Mesenchymal stem cell (in vitro differentiated cells and primary cell): ENCODE measurements around the gene IL16.

Experiments
- DNase-seq: peaks from one replicate; pipeline ENCODE4 v3.0.0-alpha.2; 2013
- H2AFZ ChIP-seq: one replicate; pipeline ENCODE4 v1.6.1; 2013; ENCODE audit warnings: low read depth, mild to moderate bottlenecking, control low read depth, inconsistent platforms, low read length, moderate library complexity
- H2AK5ac ChIP-seq: 2 replicates; pipeline ENCODE4 v1.6.1; 2013; ENCODE audit warnings: low read length, moderate library complexity, mild to moderate bottlenecking, inconsistent platforms; ENCODE audit not compliant: severe bottlenecking
- H2BK120ac ChIP-seq: one replicate; pipeline ENCODE4 v1.6.1; 2013; ENCODE audit warnings: low read depth, mild to moderate bottlenecking, inconsistent platforms, low read length, moderate library complexity
- H2BK12ac ChIP-seq, 2 experiments: one replicate each; pipeline ENCODE4 v1.6.1; 2013; ENCODE audit warnings: inconsistent platforms in 2 of 2, low read length in 2 of 2, mild to moderate bottlenecking in 2 of 2, moderate library complexity in 2 of 2, control low read depth in 1 of 2
- H2BK15ac ChIP-seq: one replicate; pipeline ENCODE4 v1.6.1; 2013; ENCODE audit warnings: mild to moderate bottlenecking, low read depth, inconsistent platforms; ENCODE audit not compliant: poor library complexity, severe bottlenecking
- H2BK5ac ChIP-seq: 2 replicates; pipeline ENCODE4 v1.6.1; 2013; ENCODE audit warnings: low read depth, mild to moderate bottlenecking, low read length, control low read depth, inconsistent platforms; ENCODE audit not compliant: poor library complexity, severe bottlenecking
- H3K14ac ChIP-seq, 2 experiments: one replicate each; pipeline ENCODE4 v1.6.1; 2013; ENCODE audit warnings: inconsistent platforms in 2 of 2, low read length in 2 of 2, control low read depth in 1 of 2, mild to moderate bottlenecking in 1 of 2, moderate library complexity in 1 of 2
- H3K18ac ChIP-seq, 2 experiments: one replicate each; pipeline ENCODE4 v1.6.1; 2013; ENCODE audit warnings: inconsistent platforms in 2 of 2, low read length in 2 of 2, control low read depth in 1 of 2, low read depth in 1 of 2, mild to moderate bottlenecking in 1 of 2
- H3K23ac ChIP-seq, 2 experiments: one replicate each; pipeline ENCODE4 v1.6.1; 2013; ENCODE audit warnings: inconsistent platforms in 2 of 2, low read length in 2 of 2, mild to moderate bottlenecking in 2 of 2, moderate library complexity in 2 of 2, control low read depth in 1 of 2
- H3K27ac ChIP-seq: 2 replicates; pipeline ENCODE4 v1.5.1; 2013; ENCODE audit warnings: mild to moderate bottlenecking, moderate library complexity, low read length, control low read depth, inconsistent platforms; ENCODE audit not compliant: poor library complexity, severe bottlenecking
- H3K27me3 ChIP-seq, 2 experiments: 2 replicates each; pipeline versions ENCODE4 v1.6.1 to v1.7.0; 2013; ENCODE audit warnings: low read length in 2 of 2, mild to moderate bottlenecking in 2 of 2, moderate library complexity in 2 of 2, control low read depth in 1 of 2, inconsistent platforms in 1 of 2; ENCODE audit not compliant: control insufficient read depth in 1 of 2, insufficient read depth in 1 of 2
- H3K36me3 ChIP-seq, 2 experiments: 2 replicates each; pipeline versions ENCODE4 v1.6.1 to v1.7.0; 2013; ENCODE audit warnings: low read length in 2 of 2, control low read depth in 1 of 2, inconsistent platforms in 1 of 2, low read depth in 1 of 2, mild to moderate bottlenecking in 1 of 2; ENCODE audit not compliant: insufficient read depth in 2 of 2, control insufficient read depth in 1 of 2
- H3K4ac ChIP-seq, 2 experiments: one replicate each; pipeline ENCODE4 v1.6.1; 2013; ENCODE audit warnings: inconsistent platforms in 2 of 2, low read length in 2 of 2, mild to moderate bottlenecking in 2 of 2, moderate library complexity in 2 of 2, control low read depth in 1 of 2, low read depth in 1 of 2
- H3K4me1 ChIP-seq: 2 replicates; pipeline ENCODE4 v1.6.1; 2013; ENCODE audit warnings: low read depth, low read length, control low read depth; ENCODE audit not compliant: control insufficient read depth, insufficient read depth
- H3K4me2 ChIP-seq: 2 replicates; pipeline ENCODE4 v1.6.1; 2013; ENCODE audit warnings: low read length, mild to moderate bottlenecking, inconsistent platforms; ENCODE audit not compliant: poor library complexity, severe bottlenecking
- H3K4me3 ChIP-seq, 2 experiments: 2 replicates each; pipeline versions ENCODE4 v1.5.1 to v1.7.0; 2013; ENCODE audit warnings: low read length in 2 of 2, mild to moderate bottlenecking in 2 of 2, control low read depth in 1 of 2, low read depth in 1 of 2; ENCODE audit not compliant: insufficient read depth in 1 of 2
- H3K79me1 ChIP-seq: replicated peaks from 2 replicates; pipeline ENCODE4 v1.6.1; 2013; ENCODE audit warnings: mild to moderate bottlenecking, control low read depth, low read length, inconsistent platforms; ENCODE audit not compliant: poor library complexity, severe bottlenecking
- H3K9ac ChIP-seq: 2 replicates; pipeline ENCODE4 v1.7.0; 2013; ENCODE audit warnings: mild to moderate bottlenecking, low read length, moderate library complexity
- H3K9me3 ChIP-seq: 2 replicates; pipeline ENCODE4 v1.7.0; 2013; ENCODE audit warnings: mild to moderate bottlenecking, low read length; ENCODE audit not compliant: control insufficient read depth
- H4K8ac ChIP-seq: one replicate; pipeline ENCODE4 v1.6.1; 2013; ENCODE audit warnings: inconsistent platforms, mild to moderate bottlenecking, low read length, moderate library complexity
- H4K91ac ChIP-seq: one replicate; pipeline ENCODE4 v1.6.1; 2013; ENCODE audit warnings: mild to moderate bottlenecking, low read length, inconsistent platforms
- WGBS: methylation state at CpG from one replicate; pipeline ENCODE4 v1.1.7; 2013; ENCODE audit warnings: mixed read lengths; 5-methylcytosine and 5-hydroxymethylcytosine counted together

Gene IL16

GRCh38 chr15:81294516-81294880 is 97.8 kb downstream of the IL16 start:
- Histone ChIP-seq H3K27me3 (peaks cover 0 to 78% of the 10 kb centered on the region in 2 experiments), H3K18ac (no peak overlapping the region), H3K9ac (no peak overlapping the region), H2BK120ac (no peak overlapping the region), H3K14ac (no peak overlapping the region), H2BK5ac (no peak overlapping the region), H3K27ac (no peak overlapping the region), H3K4me2 (no peak overlapping the region), H3K9me3 (no peaks in the 10 kb centered on the region), H3K4me1 (peaks cover 5% of the 10 kb centered on the region), H2AK5ac (no peak overlapping the region), H2AFZ (no peak overlapping the region), H2BK12ac (no peak overlapping the region), H3K4me3 (no peak overlapping the region), H3K36me3 (peaks cover 0 to 4% of the 10 kb centered on the region in 2 experiments), H4K8ac (no peak overlapping the region), H3K79me1 (no peaks in the 10 kb centered on the region), H2BK15ac (no peak overlapping the region), H4K91ac (no peak overlapping the region), H3K4ac (no peak overlapping the region), H3K23ac (no peak overlapping the region)
- WGBS: 62% methylated on average over 6 of the region's 6 CpGs
- no peak for DNase-seq

- H3K4me1 ChIP-seq: peaks cover 5% of the 10 kb centered on the region
- H4K91ac ChIP-seq: no peak overlapping the region
- no peak overlapping the region for H3K18ac ChIP-seq
- no peak overlapping the region for H2AFZ ChIP-seq
- no peak overlapping the region for H2BK5ac ChIP-seq
- no peak overlapping the region for H3K4me2 ChIP-seq
- H3K79me1 ChIP-seq: no peaks in the 10 kb centered on the region
- no peak overlapping the region for H3K27ac ChIP-seq
- no peak overlapping the region for H2BK12ac ChIP-seq
- H3K9ac ChIP-seq: no peak overlapping the region
- no peak overlapping the region for H2BK120ac ChIP-seq
- no peak overlapping the region for H4K8ac ChIP-seq
- H2BK15ac ChIP-seq: no peak overlapping the region
- WGBS: 83% methylated on average over 5 of the region's 5 CpGs
- no peak overlapping the region for H3K4ac ChIP-seq
- no peak overlapping the region for H3K14ac ChIP-seq
- no peak overlapping the region for H2AK5ac ChIP-seq
- H3K23ac ChIP-seq: no peak overlapping the region
- H3K4me3 ChIP-seq: no peak overlapping the region
- no peaks in the 10 kb centered on the region for H3K9me3 ChIP-seq
- peaks cover 0 to 84% of the 10 kb centered on the region in 2 experiments for H3K27me3 ChIP-seq
- H3K36me3 ChIP-seq: peaks cover 0 to 4% of the 10 kb centered on the region in 2 experiments
- DNase-seq: no peak
Measured at GRCh38 chr15:81295486-81296121, 98.9 kb downstream of the IL16 start.

GRCh38 chr15:81296186-81296585 is 99.5 kb downstream of the IL16 start:
- H3K4me1 ChIP-seq: peaks cover 5% of the 10 kb centered on the region
- H2BK12ac ChIP-seq: no peak overlapping the region
- no peak overlapping the region for H4K8ac ChIP-seq
- no peak for DNase-seq
- no peak overlapping the region for H3K4me2 ChIP-seq
- no peak overlapping the region for H2BK15ac ChIP-seq
- H3K4me3 ChIP-seq: no peak overlapping the region
- no peak overlapping the region for H3K4ac ChIP-seq
- no peak overlapping the region for H3K14ac ChIP-seq
- WGBS: 85% methylated on average over 2 of the region's 2 CpGs
- no peak overlapping the region for H4K91ac ChIP-seq
- H3K79me1 ChIP-seq: no peaks in the 10 kb centered on the region
- H3K23ac ChIP-seq: no peak overlapping the region
- peaks cover 0 to 89% of the 10 kb centered on the region in 2 experiments for H3K27me3 ChIP-seq
- no peak overlapping the region for H2AK5ac ChIP-seq
- H3K9ac ChIP-seq: no peak overlapping the region
- no peak overlapping the region for H2BK5ac ChIP-seq
- H3K36me3 ChIP-seq: peaks cover 0 to 4% of the 10 kb centered on the region in 2 experiments
- no peaks in the 10 kb centered on the region for H3K9me3 ChIP-seq
- no peak overlapping the region for H2BK120ac ChIP-seq
- H3K27ac ChIP-seq: no peak overlapping the region
- H3K18ac ChIP-seq: no peak overlapping the region
- H2AFZ ChIP-seq: no peak overlapping the region

- H2BK5ac ChIP-seq: no peak overlapping the region
- H3K27me3 ChIP-seq: peaks cover 0 to 89% of the 10 kb centered on the region in 2 experiments
- no peak overlapping the region for H2BK120ac ChIP-seq
- H3K14ac ChIP-seq: no peak overlapping the region
- no peak overlapping the region for H2AK5ac ChIP-seq
- peaks cover 0 to 8% of the 10 kb centered on the region in 2 experiments for H3K36me3 ChIP-seq
- no peak overlapping the region for H3K9ac ChIP-seq
- H3K4ac ChIP-seq: no peak overlapping the region
- H2BK12ac ChIP-seq: no peak overlapping the region
- no peak overlapping the region for H4K91ac ChIP-seq
- H3K4me2 ChIP-seq: peak overlapping the region; percentile 21
- H3K79me1 ChIP-seq: no peaks in the 10 kb centered on the region
- no peak overlapping the region for H3K18ac ChIP-seq
- H3K23ac ChIP-seq: no peak overlapping the region
- 46% methylated on average over 11 of the region's 11 CpGs for WGBS
- no peak overlapping the region for H3K4me3 ChIP-seq
- H2BK15ac ChIP-seq: no peak overlapping the region
- H3K9me3 ChIP-seq: no peaks in the 10 kb centered on the region
- peak; percentile 4 for DNase-seq
- no peak overlapping the region for H3K27ac ChIP-seq
- peak overlapping the region; percentile 8 for H4K8ac ChIP-seq
- H3K4me1 ChIP-seq: peaks cover 5% of the 10 kb centered on the region
- peak overlapping the region; percentile 64 for H2AFZ ChIP-seq
Measured at GRCh38 chr15:81296673-81297072, 100.0 kb downstream of the IL16 start.
